ENCODE measurements around the gene ITGAE.

GRCh38 chr17:3723188-3723555 is 77.8 kb downstream of the ITGAE start:
- no peak for TF ChIP-seq POLR2A (IDR thresholded peaks at IDR 0.05)
- no peak for TF ChIP-seq CTCF (IDR thresholded peaks at IDR 0.05)

Measured in lower leg skin (tissue), 3 donors.